Measurements from ENCODE around the gene GOLGA6A. TPM values are rescaled to one million over a fixed set of nuclear protein-coding genes. Genes with fewer than 3 reads are reported as not detected.

Gene GOLGA6A
- total RNA-seq, 1 experiment from 2014 or later: not detected

- TF ChIP-seq CTCF (conservative IDR thresholded peaks at IDR 0.05; ENCODE audit: low read depth, low read length) (no peak), EZH2 (IDR thresholded peaks at IDR 0.05; ENCODE audit: borderline replicate concordance, low read depth, low read length, poor library complexity, severe bottlenecking) (no peak)
- H3K27me3 ChIP-seq (replicated peaks; ENCODE audit: insufficient read depth, low read depth, low read length, poor library complexity): no peaks in the 10 kb centered on the region
- POLR2A ChIA-PET (ENCODE audit: low non-redundant PET): no interaction called here
- peaks cover 3% of the 10 kb centered on the region for H3K4me1 ChIP-seq (ENCODE audit: insufficient read depth, low read length, poor library complexity, severe bottlenecking)
- H3K9me3 ChIP-seq (ENCODE audit: low read depth, low read length, poor library complexity, severe bottlenecking): no peaks in the 10 kb centered on the region
- no peaks in the 10 kb centered on the region for H3K36me3 ChIP-seq (ENCODE audit: insufficient read depth, low read length, poor library complexity, severe bottlenecking)
- H3K4me3 ChIP-seq (ENCODE audit: low read depth, low read length, poor library complexity, severe bottlenecking): no peak overlapping the region
- CTCF ChIA-PET: interaction anchor here (1.2 kb wide), 1 partner anchor 185 kb away, joined by 4 read pairs; no protein-coding TSS in a partner anchor
- no peak overlapping the region for H3K27ac ChIP-seq (ENCODE audit: low read depth, low read length, poor library complexity, severe bottlenecking)
- no TSS peak for BruUV-seq (replicated peaks)
- DNase-seq (ENCODE audit: low spot score): no peak
- intact Hi-C loops (cut with micrococcal nuclease; ENCODE audit: unreplicated experiment): no loop called here
Observed at GRCh38 chr15:74122403-74123130, 40.2 kb upstream of the GOLGA6A start.

GRCh38 chr15:74121858-74122257, 39.5 kb upstream of the GOLGA6A start:
- H3K9me3 ChIP-seq (ENCODE audit: low read depth, low read length, poor library complexity, severe bottlenecking): no peaks in the 10 kb centered on the region
- CTCF ChIA-PET: interaction anchor here (1.2 kb wide), 1 partner anchor 186 kb away, joined by 4 read pairs; no protein-coding TSS in a partner anchor
- intact Hi-C loops (cut with micrococcal nuclease; ENCODE audit: unreplicated experiment): no loop called here
- POLR2A ChIA-PET (ENCODE audit: low non-redundant PET): no interaction called here
- H3K4me1 ChIP-seq (ENCODE audit: insufficient read depth, low read length, poor library complexity, severe bottlenecking): no peaks in the 10 kb centered on the region
- BruUV-seq (replicated peaks): no TSS peak
- no peak overlapping the region for H3K27ac ChIP-seq (ENCODE audit: low read depth, low read length, poor library complexity, severe bottlenecking)
- H3K4me3 ChIP-seq (ENCODE audit: low read depth, low read length, poor library complexity, severe bottlenecking): no peak overlapping the region
- H3K27me3 ChIP-seq (replicated peaks; ENCODE audit: insufficient read depth, low read depth, low read length, poor library complexity): no peaks in the 10 kb centered on the region
- no peaks in the 10 kb centered on the region for H3K36me3 ChIP-seq (ENCODE audit: insufficient read depth, low read length, poor library complexity, severe bottlenecking)
- no peak for TF ChIP-seq EZH2 (IDR thresholded peaks at IDR 0.05; ENCODE audit: borderline replicate concordance, low read depth, low read length, poor library complexity, severe bottlenecking)
- TF ChIP-seq CTCF (conservative IDR thresholded peaks at IDR 0.05; ENCODE audit: low read depth, low read length): no peak
- DNase-seq (ENCODE audit: low spot score): no peak

- DNase-seq (ENCODE audit: low spot score): no peak
- Histone ChIP-seq H3K4me3 (ENCODE audit: low read depth, low read length, poor library complexity, severe bottlenecking) (no peak overlapping the region), H3K27me3 (replicated peaks; ENCODE audit: insufficient read depth, low read depth, low read length, poor library complexity) (no peaks in the 10 kb centered on the region), H3K36me3 (ENCODE audit: insufficient read depth, low read length, poor library complexity, severe bottlenecking) (no peaks in the 10 kb centered on the region), H3K4me1 (ENCODE audit: insufficient read depth, low read length, poor library complexity, severe bottlenecking) (no peaks in the 10 kb centered on the region), H3K27ac (ENCODE audit: low read depth, low read length, poor library complexity, severe bottlenecking) (no peak overlapping the region), H3K9me3 (ENCODE audit: low read depth, low read length, poor library complexity, severe bottlenecking) (no peaks in the 10 kb centered on the region)
- intact Hi-C loops (cut with micrococcal nuclease; ENCODE audit: unreplicated experiment): no loop called here
- ChIA-PET CTCF (interaction anchor here (0.6 kb wide), 1 partner anchor 8 kb away, joined by 3 read pairs; no protein-coding TSS in a partner anchor), POLR2A (ENCODE audit: low non-redundant PET) (no interaction called here)
- no TSS peak for BruUV-seq (replicated peaks)
- no peak for TF ChIP-seq CTCF (conservative IDR thresholded peaks at IDR 0.05; ENCODE audit: low read depth, low read length)
- TF ChIP-seq EZH2 (IDR thresholded peaks at IDR 0.05; ENCODE audit: borderline replicate concordance, low read depth, low read length, poor library complexity, severe bottlenecking): no peak
Observed at GRCh38 chr15:74121039-74121438, 38.7 kb upstream of the GOLGA6A start.

All from A673 (cell line).